ENCODE measurements around the gene ACSL1. TPM values are rescaled to one million over a fixed set of nuclear protein-coding genes. Genes with fewer than 3 reads are reported as not detected.

Gene ACSL1, protein sequence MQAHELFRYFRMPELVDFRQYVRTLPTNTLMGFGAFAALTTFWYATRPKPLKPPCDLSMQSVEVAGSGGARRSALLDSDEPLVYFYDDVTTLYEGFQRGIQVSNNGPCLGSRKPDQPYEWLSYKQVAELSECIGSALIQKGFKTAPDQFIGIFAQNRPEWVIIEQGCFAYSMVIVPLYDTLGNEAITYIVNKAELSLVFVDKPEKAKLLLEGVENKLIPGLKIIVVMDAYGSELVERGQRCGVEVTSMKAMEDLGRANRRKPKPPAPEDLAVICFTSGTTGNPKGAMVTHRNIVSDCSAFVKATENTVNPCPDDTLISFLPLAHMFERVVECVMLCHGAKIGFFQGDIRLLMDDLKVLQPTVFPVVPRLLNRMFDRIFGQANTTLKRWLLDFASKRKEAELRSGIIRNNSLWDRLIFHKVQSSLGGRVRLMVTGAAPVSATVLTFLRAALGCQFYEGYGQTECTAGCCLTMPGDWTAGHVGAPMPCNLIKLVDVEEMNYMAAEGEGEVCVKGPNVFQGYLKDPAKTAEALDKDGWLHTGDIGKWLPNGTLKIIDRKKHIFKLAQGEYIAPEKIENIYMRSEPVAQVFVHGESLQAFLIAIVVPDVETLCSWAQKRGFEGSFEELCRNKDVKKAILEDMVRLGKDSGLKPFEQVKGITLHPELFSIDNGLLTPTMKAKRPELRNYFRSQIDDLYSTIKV
- 36.4 to 49.5 TPM (median 40.3 TPM) in 5 replicates for total RNA-seq (2022; extraction: Qiagen RNA extraction)

DNA sequence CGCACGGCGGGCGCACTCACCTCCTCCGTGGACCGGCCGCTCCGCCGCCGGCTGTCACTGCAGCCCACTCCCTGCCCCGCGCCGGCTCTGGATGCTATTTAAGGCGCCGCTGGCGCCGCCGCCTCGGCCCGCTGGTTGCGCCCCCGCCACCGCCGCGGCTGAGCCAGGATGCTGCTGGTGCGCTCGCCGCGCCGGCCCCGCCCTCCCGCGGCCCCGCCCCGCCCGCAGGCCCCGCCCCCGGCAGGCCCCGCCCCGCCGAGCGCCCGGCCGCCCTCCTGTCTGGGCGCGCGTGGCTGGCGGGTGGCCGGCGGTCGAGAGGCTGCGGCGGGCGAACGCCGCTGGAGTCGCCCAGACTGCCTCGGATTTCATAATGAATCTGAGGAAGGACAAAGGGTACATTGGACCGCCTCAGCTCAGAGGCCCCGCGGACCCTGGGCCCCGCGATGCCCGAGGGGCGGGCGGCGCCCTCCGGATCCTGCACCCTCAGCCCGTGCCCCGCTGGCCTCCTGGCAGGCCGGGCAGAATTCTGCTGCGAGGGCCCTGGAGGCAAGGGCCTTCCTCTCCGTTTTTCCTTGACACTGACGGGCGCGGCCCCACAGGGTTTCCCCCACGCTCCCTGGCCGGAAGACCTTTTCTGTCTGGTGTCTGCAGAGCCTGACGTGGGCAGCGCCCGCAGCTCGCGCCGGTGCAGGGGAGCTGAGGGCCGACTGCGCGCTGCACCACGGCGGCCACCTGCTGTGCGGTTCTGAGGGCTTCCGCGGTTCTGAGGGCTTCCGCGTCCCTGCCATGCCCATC, at the start of gene ACSL1:
ACSL1 (minus strand) TSS at position 73 of the 795 bp plus-strand sequence. CDS start 22,454 bp downstream, outside the sequence.

DNA sequence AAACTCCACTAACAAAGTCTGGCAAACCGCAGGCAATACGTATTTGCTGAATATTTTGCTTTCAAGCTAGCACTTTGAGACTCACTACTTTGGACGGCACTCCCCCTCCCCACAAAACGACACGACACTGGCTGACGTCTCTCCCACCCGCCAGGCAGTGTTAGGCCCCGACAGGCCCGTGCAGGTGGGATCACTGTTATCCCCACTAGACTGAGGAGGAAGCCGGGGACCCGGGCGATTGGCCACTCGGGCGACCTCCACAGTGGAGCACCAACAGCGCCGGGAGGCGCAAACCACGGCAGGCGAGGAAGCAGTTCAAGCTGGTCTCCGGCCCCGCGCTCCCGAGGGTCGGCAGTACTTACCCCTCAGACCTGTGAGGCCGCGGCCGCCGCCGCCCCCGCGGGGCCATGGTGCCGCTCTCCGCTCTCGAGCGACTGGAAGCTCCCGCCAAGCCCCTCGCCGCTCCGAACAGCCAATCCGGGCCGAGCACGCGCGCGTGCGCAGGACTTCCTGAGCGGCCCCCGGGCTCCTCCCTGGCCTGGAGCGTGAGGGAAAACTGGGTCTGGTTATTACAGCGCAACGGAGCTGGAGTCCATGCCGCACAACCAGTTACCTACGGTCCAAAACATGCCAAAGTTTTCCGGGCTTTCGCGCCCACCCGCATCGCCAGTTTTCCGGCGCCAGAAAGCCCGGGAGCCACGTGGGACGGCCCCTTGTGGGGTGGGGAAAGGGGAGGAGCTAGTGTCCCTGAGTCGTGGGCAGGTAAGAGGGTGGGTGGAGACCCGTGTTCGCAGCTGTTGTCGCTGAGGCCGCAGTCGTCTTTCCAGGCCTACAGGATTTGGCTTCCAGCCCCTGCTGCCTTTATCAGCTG, 91.9 kb downstream of the ACSL1 start, which contains the start of gene CENPU:
CENPU (minus strand) TSS at position 443 of the 871 bp plus-strand sequence; CDS start at position 409, 34 bp downstream.

Other genes starting within 250 kb of the ACSL1 start
- 20.6 to 28.3 TPM (median 21.7 TPM) in 5 replicates for gene CASP3, start 176.5 kb downstream of the ACSL1 start, total RNA-seq (2022; extraction: Qiagen RNA extraction)
- gene PRIMPOL, start 176.2 kb downstream of the ACSL1 start, total RNA-seq (2022; extraction: Qiagen RNA extraction), result 5.3 to 7.6 TPM (median 7.0 TPM) in 5 replicates
- gene CENPU, start 91.9 kb downstream of the ACSL1 start, total RNA-seq (2022; extraction: Qiagen RNA extraction), result 21.0 to 25.0 TPM (median 23.4 TPM) in 5 replicates
- not detected in 5 replicates for gene HELT, start 192.5 kb upstream of the ACSL1 start, total RNA-seq (2022; extraction: Qiagen RNA extraction)